ENCODE results near the gene WBP1. TPM values are rescaled to one million over a fixed set of nuclear protein-coding genes. Genes with fewer than 3 reads are reported as not detected.

The WBP1 gene
- total RNA-seq, 1 donor from 2014 or later, result 38.2 TPM

- H3K27me3 ChIP-seq, result peaks cover 29% of the 10 kb centered on the region
- Mint-ChIP-seq H3K9me3 (no peaks in the 10 kb centered on the region), H3K27ac (no peak overlapping the region), H3K36me3 (peaks cover 22% of the 10 kb centered on the region), H3K4me1 (no peaks in the 10 kb centered on the region), H3K4me3 (no peak overlapping the region), H3K27me3 (ENCODE audit: insufficient read depth, low read depth) (peaks cover 13% of the 10 kb centered on the region)
- H3K36me3 ChIP-seq, result no peaks in the 10 kb centered on the region
- no peaks in the 10 kb centered on the region for H3F3A ChIP-seq (ENCODE audit: low read depth)
- H3K79me2 ChIP-seq (ENCODE audit: low read depth), result no peaks in the 10 kb centered on the region
- H3K9me3 ChIP-seq (ENCODE audit: low read depth), result no peaks in the 10 kb centered on the region
- H3K4me3 ChIP-seq, result no peak overlapping the region
- H2AFZ ChIP-seq (replicated peaks), result no peak overlapping the region
- H3K9ac ChIP-seq, result no peak overlapping the region
- no peak for DNase-seq (ENCODE audit: low spot score)
- TF ChIP-seq EZH2 (IDR thresholded peaks at IDR 0.05) (no peak), CTCF (IDR thresholded peaks at IDR 0.05) (no peak), EZH2phosphoT487 (IDR thresholded peaks at IDR 0.05) (no peak)
- no peak overlapping the region for H3K4me2 ChIP-seq
- no peak overlapping the region for H3K27ac ChIP-seq
- peaks cover 4% of the 10 kb centered on the region for H4K20me1 ChIP-seq (ENCODE audit: low read depth)
- no peaks in the 10 kb centered on the region for H3K4me1 ChIP-seq
Observed at GRCh38 chr2:74491648-74492544, 33.7 kb downstream of the WBP1 start.

DNA sequence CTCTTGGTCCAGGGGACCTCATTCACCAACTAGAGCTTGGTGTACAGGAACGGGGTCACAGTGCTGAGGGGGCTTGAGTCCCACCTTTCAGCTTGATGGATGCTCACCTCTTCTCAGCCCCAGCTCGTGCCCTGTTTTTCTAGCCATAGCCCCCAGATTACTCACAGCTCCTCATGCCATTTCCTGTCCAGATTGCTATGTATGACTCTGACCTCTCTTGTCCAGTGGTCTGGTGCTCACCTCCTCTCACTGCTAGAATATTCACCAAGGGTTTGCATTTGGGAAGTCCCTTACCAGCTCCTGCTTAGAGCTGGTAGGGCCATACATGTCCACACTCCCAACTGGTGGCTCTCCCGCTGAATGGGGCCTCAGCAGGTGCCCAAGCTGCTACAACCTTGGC, 35.3 kb downstream of the WBP1 start:
- peaks cover 7% of the 10 kb centered on the region for H3K4me1 ChIP-seq
- no peak overlapping the region for H3K9ac ChIP-seq
- H3K4me3 Mint-ChIP-seq, result no peak overlapping the region
- no peaks in the 10 kb centered on the region for H3K9me3 Mint-ChIP-seq
- no peak overlapping the region for H3K4me3 ChIP-seq
- no peaks in the 10 kb centered on the region for H3K79me2 ChIP-seq (ENCODE audit: low read depth)
- peaks cover 7% of the 10 kb centered on the region for H4K20me1 ChIP-seq (ENCODE audit: low read depth)
- peaks cover 45% of the 10 kb centered on the region for H3K27me3 ChIP-seq
- H3K36me3 Mint-ChIP-seq, result peaks cover 21% of the 10 kb centered on the region
- H3K27ac Mint-ChIP-seq, result no peak overlapping the region
- no peak for TF ChIP-seq CTCF (IDR thresholded peaks at IDR 0.05)
- no peak for TF ChIP-seq EZH2 (IDR thresholded peaks at IDR 0.05)
- no peak for TF ChIP-seq EZH2phosphoT487 (IDR thresholded peaks at IDR 0.05)
- no peak overlapping the region for H3K4me2 ChIP-seq
- peaks cover 8% of the 10 kb centered on the region for H3K4me1 Mint-ChIP-seq
- H3K36me3 ChIP-seq, result no peaks in the 10 kb centered on the region
- DNase-seq (ENCODE audit: low spot score), result no peak
- no peaks in the 10 kb centered on the region for H3K9me3 ChIP-seq (ENCODE audit: low read depth)
- H2AFZ ChIP-seq (replicated peaks), result no peak overlapping the region
- H3F3A ChIP-seq (ENCODE audit: low read depth), result peaks cover 14% of the 10 kb centered on the region
- H3K27me3 Mint-ChIP-seq (ENCODE audit: insufficient read depth, low read depth), result peaks cover 27% of the 10 kb centered on the region
- no peak overlapping the region for H3K27ac ChIP-seq

- no peak for DNase-seq (ENCODE audit: low spot score)
- Histone ChIP-seq H3K4me2 (no peak overlapping the region), H3K9me3 (ENCODE audit: low read depth) (no peaks in the 10 kb centered on the region), H3K9ac (no peak overlapping the region), H3K27me3 (peaks cover 64% of the 10 kb centered on the region), H3F3A (ENCODE audit: low read depth) (peaks cover 31% of the 10 kb centered on the region), H4K20me1 (ENCODE audit: low read depth) (peaks cover 22% of the 10 kb centered on the region), H3K36me3 (no peaks in the 10 kb centered on the region), H2AFZ (replicated peaks) (no peak overlapping the region), H3K79me2 (ENCODE audit: low read depth) (no peaks in the 10 kb centered on the region), H3K4me1 (peaks cover 19% of the 10 kb centered on the region), H3K27ac (no peak overlapping the region), H3K4me3 (no peak overlapping the region)
- no peak overlapping the region for H3K27ac Mint-ChIP-seq
- no peak for TF ChIP-seq EZH2 (IDR thresholded peaks at IDR 0.05)
- TF ChIP-seq EZH2phosphoT487 (IDR thresholded peaks at IDR 0.05), result no peak
- no peak for TF ChIP-seq CTCF (IDR thresholded peaks at IDR 0.05)
- peaks cover 18% of the 10 kb centered on the region for H3K4me1 Mint-ChIP-seq
- H3K27me3 Mint-ChIP-seq (ENCODE audit: insufficient read depth, low read depth), result peaks cover 45% of the 10 kb centered on the region
- H3K9me3 Mint-ChIP-seq, result no peaks in the 10 kb centered on the region
- peaks cover 16% of the 10 kb centered on the region for H3K36me3 Mint-ChIP-seq
- no peak overlapping the region for H3K4me3 Mint-ChIP-seq
Observed at GRCh38 chr2:74495440-74495839, 37.2 kb downstream of the WBP1 start.
